HEK293 (cell line): ENCODE data around the gene ATAD1.

Experiments used
- BCL11A ChIP-seq: fragments of 450-650 bp; formaldehyde crosslinking; IDR thresholded peaks from 2 replicates; pipeline ENCODE4 v1.5.1; 2016; ENCODE audit warnings: low read depth, missing biosample characterization, missing genetic modification characterization
- BCL11B ChIP-seq: fragments of 450-650 bp; formaldehyde crosslinking; IDR thresholded peaks from 2 replicates; pipeline ENCODE4 v1.5.1; 2016; ENCODE audit warnings: low read depth, missing biosample characterization, missing genetic modification characterization
- EGR2 ChIP-seq: fragments of 450-650 bp; formaldehyde crosslinking; IDR thresholded peaks from 2 replicates; pipeline ENCODE4 v1.5.1; 2016; ENCODE audit warnings: low read depth, missing biosample characterization, missing genetic modification characterization
- GFI1B ChIP-seq: fragments of 450-650 bp; formaldehyde crosslinking; IDR thresholded peaks from 2 replicates; pipeline ENCODE4 v1.5.1; 2016; ENCODE audit warnings: missing biosample characterization, missing genetic modification characterization
- SP2 ChIP-seq: fragments of 450-650 bp; formaldehyde crosslinking; IDR thresholded peaks from 2 replicates; pipeline ENCODE4 v1.5.1; 2016; ENCODE audit warnings: missing biosample characterization, missing genetic modification characterization
- ZBTB11 ChIP-seq: fragments of 450-650 bp; formaldehyde crosslinking; conservative IDR thresholded peaks from 2 replicates; pipeline ENCODE4 v1.5.1; 2016; ENCODE audit warnings: low read depth, missing biosample characterization, missing genetic modification characterization
- ZEB2 ChIP-seq: fragments of 450-650 bp; formaldehyde crosslinking; IDR thresholded peaks from 2 replicates; pipeline ENCODE4 v1.5.1; 2016; ENCODE audit warnings: missing biosample characterization, missing genetic modification characterization
- ZNF121 ChIP-seq: fragments of 450-650 bp; formaldehyde crosslinking; IDR thresholded peaks from 2 replicates; pipeline ENCODE4 v1.5.1; 2016; ENCODE audit warnings: missing biosample characterization, missing genetic modification characterization
- ZNF169 ChIP-seq: fragments of 450-650 bp; formaldehyde crosslinking; IDR thresholded peaks from 2 replicates; pipeline ENCODE4 v1.5.1; 2016; ENCODE audit warnings: missing biosample characterization, missing genetic modification characterization
- ZNF19 ChIP-seq: fragments of 450-650 bp; formaldehyde crosslinking; IDR thresholded peaks from 2 replicates; pipeline ENCODE4; 2016; ENCODE audit warnings: missing biosample characterization, missing genetic modification characterization, low read depth
- ZNF221 ChIP-seq: fragments of 450-650 bp; formaldehyde crosslinking; IDR thresholded peaks from 2 replicates; pipeline ENCODE4 v1.5.1; 2017; ENCODE audit warnings: missing biosample characterization, missing genetic modification characterization, borderline replicate concordance
- ZNF248 ChIP-seq: fragments of 450-650 bp; formaldehyde crosslinking; IDR thresholded peaks from 2 replicates; pipeline ENCODE4 v1.5.1; 2017; ENCODE audit warnings: missing biosample characterization, missing genetic modification characterization
- ZNF366 ChIP-seq: fragments of 450-650 bp; formaldehyde crosslinking; conservative IDR thresholded peaks from 2 replicates; pipeline ENCODE4 v1.5.1; 2016; ENCODE audit warnings: missing biosample characterization, missing genetic modification characterization
- ZNF37A ChIP-seq: fragments of 450-650 bp; IDR thresholded peaks from 2 replicates; pipeline ENCODE4 v1.5.1; 2018; ENCODE audit warnings: missing biosample characterization, missing genetic modification characterization
- ZNF404 ChIP-seq: fragments of 450-650 bp; formaldehyde crosslinking; IDR thresholded peaks from 2 replicates; pipeline ENCODE4 v1.5.1; 2017; ENCODE audit warnings: missing biosample characterization, missing genetic modification characterization
- ZNF423 ChIP-seq: fragments of 450-650 bp; formaldehyde crosslinking; IDR thresholded peaks from 2 replicates; pipeline ENCODE4 v1.5.1; 2016; ENCODE audit warnings: missing biosample characterization, missing genetic modification characterization
- ZNF426 ChIP-seq: fragments of 450-650 bp; formaldehyde crosslinking; IDR thresholded peaks from 2 replicates; pipeline ENCODE4 v1.5.1; 2017; ENCODE audit warnings: missing biosample characterization, missing genetic modification characterization, mild to moderate bottlenecking, inconsistent platforms, moderate library complexity
- ZNF510 ChIP-seq: fragments of 450-650 bp; formaldehyde crosslinking; IDR thresholded peaks from 2 replicates; pipeline ENCODE4 v1.5.1; 2018; ENCODE audit warnings: mild to moderate bottlenecking, missing genetic modification characterization, missing biosample characterization; ENCODE audit not compliant: insufficient replicate concordance
- ZNF624 ChIP-seq: fragments of 450-650 bp; formaldehyde crosslinking; IDR thresholded peaks from 2 replicates; pipeline ENCODE4 v1.5.1; 2017; ENCODE audit warnings: missing biosample characterization, missing genetic modification characterization
- ZNF664 ChIP-seq: fragments of 450-650 bp; formaldehyde crosslinking; IDR thresholded peaks from 2 replicates; pipeline ENCODE4 v1.5.1; 2016; ENCODE audit warnings: missing biosample characterization, missing genetic modification characterization
- ZNF701 ChIP-seq: fragments of 450-650 bp; formaldehyde crosslinking; IDR thresholded peaks from 2 replicates; pipeline ENCODE4 v1.5.1; 2016; ENCODE audit warnings: missing biosample characterization, missing genetic modification characterization
- ZNF707 ChIP-seq: fragments of 450-650 bp; formaldehyde crosslinking; IDR thresholded peaks from 2 replicates; pipeline ENCODE4 v1.5.1; 2016; ENCODE audit warnings: missing biosample characterization, missing genetic modification characterization
- ZNF792 ChIP-seq: fragments of 450-650 bp; formaldehyde crosslinking; IDR thresholded peaks from 2 replicates; pipeline ENCODE4 v1.5.1; 2016; ENCODE audit warnings: missing biosample characterization, missing genetic modification characterization
- TF ChIP-seq, protein P1 (sequence below): fragments of 450-650 bp; formaldehyde crosslinking; IDR thresholded peaks from 2 replicates; pipeline ENCODE4 v1.5.1; 2016; ENCODE audit warnings: missing biosample characterization, missing genetic modification characterization
- TF ChIP-seq, protein P2 (sequence below): fragments of 450-650 bp; formaldehyde crosslinking; IDR thresholded peaks from 2 replicates; pipeline ENCODE4 v1.5.1; 2016; ENCODE audit warnings: missing biosample characterization, missing genetic modification characterization
- TF ChIP-seq, protein P3 (sequence below): fragments of 450-650 bp; formaldehyde crosslinking; IDR thresholded peaks from 2 replicates; pipeline ENCODE4 v1.5.1; 2016; ENCODE audit warnings: missing biosample characterization, missing genetic modification characterization
- TF ChIP-seq, protein P4 (sequence below): fragments of 450-650 bp; formaldehyde crosslinking; IDR thresholded peaks from 2 replicates; pipeline ENCODE4 v1.5.1; 2016; ENCODE audit warnings: missing biosample characterization, missing genetic modification characterization
- TF ChIP-seq, protein P5 (sequence below): fragments of 450-650 bp; formaldehyde crosslinking; IDR thresholded peaks from 2 replicates; pipeline ENCODE4 v1.5.1; 2016; ENCODE audit warnings: missing biosample characterization, missing genetic modification characterization

ATAD1 gene

DNA sequence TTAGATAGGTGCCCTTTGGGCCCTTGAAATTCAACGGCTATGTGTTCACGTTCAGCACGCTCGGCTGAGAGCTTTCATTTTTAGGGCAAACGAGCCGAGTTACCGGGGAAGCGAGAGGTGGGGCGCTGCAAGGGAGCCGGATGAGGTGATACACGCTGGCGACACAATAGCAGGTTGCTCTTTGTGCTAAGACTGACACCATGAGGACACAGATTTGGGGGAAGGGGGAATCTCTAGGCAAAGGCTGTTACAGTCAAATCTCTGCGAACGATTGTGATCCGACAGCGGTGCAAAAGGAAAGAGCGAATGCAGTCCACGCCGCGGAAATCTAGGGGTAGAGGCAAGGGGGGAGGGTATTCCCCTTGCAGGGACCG lies 44.6 kb upstream of the ATAD1 start (continued):
- no peak for TF ChIP-seq ZNF707 (tag by site-specific recombination)
- no peak for TF ChIP-seq ZNF248 (tag by site-specific recombination)
- TF ChIP-seq, protein P1, sequence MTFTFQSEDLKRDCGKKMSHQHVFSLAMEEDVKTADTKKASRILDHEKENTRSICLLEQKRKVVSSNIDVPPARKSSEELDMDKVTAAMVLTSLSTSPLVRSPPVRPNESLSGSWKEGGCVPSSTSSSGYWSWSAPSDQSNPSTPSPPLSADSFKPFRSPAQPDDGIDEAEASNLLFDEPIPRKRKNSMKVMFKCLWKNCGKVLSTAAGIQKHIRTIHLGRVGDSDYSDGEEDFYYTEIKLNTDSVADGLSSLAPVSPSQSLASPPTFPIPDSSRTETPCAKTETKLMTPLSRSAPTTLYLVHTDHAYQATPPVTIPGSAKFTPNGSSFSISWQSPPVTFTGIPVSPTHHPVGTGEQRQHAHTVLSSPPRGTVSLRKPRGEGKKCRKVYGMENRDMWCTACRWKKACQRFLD (tag by site-specific recombination), result no peak
- TF ChIP-seq EGR2, result no peak
- TF ChIP-seq ZNF19 (tag by site-specific recombination), result no peak
- no peak for TF ChIP-seq ZNF366 (tag by site-specific recombination)
- no peak for TF ChIP-seq ZNF701
- TF ChIP-seq, protein P2, sequence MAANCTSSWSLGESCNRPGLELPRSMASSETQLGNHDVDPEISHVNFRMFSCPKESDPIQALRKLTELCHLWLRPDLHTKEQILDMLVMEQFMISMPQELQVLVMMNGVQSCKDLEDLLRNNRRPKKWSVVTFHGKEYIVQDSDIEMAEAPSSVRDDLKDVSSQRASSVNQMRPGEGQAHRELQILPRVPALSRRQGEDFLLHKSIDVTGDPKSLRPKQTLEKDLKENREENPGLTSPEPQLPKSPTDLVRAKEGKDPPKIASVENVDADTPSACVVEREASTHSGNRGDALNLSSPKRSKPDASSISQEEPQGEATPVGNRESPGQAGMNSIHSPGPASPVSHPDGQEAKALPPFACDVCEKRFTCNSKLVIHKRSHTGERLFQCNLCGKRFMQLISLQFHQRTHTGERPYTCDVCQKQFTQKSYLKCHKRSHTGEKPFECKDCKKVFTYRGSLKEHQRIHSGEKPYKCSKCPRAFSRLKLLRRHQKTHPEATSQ (tag by site-specific recombination), result no peak
- no peak for TF ChIP-seq ZNF121 (tag by site-specific recombination)
- TF ChIP-seq BCL11A (tag by site-specific recombination), result no peak
- no peak for TF ChIP-seq SP2
- TF ChIP-seq, protein P3, sequence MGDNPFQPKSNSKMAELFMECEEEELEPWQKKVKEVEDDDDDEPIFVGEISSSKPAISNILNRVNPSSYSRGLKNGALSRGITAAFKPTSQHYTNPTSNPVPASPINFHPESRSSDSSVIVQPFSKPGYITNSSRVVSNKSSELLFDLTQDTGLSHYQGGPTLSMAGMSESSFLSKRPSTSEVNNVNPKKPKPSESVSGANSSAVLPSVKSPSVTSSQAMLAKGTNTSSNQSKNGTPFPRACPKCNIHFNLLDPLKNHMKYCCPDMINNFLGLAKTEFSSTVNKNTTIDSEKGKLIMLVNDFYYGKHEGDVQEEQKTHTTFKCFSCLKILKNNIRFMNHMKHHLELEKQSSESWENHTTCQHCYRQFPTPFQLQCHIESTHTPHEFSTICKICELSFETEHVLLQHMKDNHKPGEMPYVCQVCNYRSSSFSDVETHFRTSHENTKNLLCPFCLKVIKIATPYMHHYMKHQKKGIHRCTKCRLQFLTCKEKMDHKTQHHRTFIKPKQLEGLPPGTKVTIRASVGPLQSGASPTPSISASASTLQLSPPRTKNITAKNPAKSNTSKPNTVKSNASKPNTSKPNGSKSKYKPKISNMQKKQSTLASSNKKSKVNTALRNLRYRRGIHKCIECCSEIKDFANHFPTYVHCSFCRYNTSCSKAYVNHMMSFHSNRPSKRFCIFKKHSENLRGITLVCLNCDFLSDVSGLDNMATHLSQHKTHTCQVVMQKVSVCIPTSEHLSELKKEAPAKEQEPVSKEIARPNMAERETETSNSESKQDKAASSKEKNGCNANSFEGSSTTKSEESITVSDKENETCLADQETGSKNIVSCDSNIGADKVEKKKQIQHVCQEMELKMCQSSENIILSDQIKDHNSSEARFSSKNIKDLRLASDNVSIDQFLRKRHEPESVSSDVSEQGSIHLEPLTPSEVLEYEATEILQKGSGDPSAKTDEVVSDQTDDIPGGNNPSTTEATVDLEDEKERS (tag by site-specific recombination), result no peak
- TF ChIP-seq ZNF37A (tag by site-specific recombination), result no peak
- no peak for TF ChIP-seq ZNF169 (tag by site-specific recombination)
- no peak for TF ChIP-seq ZNF221 (tag by site-specific recombination)
- TF ChIP-seq ZNF624 (tag by site-specific recombination), result no peak
- TF ChIP-seq ZNF423 (tag by site-specific recombination), result no peak
- TF ChIP-seq, protein P4, sequence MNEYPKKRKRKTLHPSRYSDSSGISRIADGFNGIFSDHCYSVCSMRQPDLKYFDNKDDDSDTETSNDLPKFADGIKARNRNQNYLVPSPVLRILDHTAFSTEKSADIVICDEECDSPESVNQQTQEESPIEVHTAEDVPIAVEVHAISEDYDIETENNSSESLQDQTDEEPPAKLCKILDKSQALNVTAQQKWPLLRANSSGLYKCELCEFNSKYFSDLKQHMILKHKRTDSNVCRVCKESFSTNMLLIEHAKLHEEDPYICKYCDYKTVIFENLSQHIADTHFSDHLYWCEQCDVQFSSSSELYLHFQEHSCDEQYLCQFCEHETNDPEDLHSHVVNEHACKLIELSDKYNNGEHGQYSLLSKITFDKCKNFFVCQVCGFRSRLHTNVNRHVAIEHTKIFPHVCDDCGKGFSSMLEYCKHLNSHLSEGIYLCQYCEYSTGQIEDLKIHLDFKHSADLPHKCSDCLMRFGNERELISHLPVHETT (tag by site-specific recombination), result 0 out of 2 replicates have a peak, but pooled peaks have one; percentile 4
- TF ChIP-seq ZNF510, result no peak
- 0 out of 2 replicates have a peak, but pooled peaks have one; percentile 61 for TF ChIP-seq ZEB2 (tag by site-specific recombination)
- no peak for TF ChIP-seq BCL11B
- no peak for TF ChIP-seq ZNF404 (tag by site-specific recombination)
- TF ChIP-seq, protein P5, sequence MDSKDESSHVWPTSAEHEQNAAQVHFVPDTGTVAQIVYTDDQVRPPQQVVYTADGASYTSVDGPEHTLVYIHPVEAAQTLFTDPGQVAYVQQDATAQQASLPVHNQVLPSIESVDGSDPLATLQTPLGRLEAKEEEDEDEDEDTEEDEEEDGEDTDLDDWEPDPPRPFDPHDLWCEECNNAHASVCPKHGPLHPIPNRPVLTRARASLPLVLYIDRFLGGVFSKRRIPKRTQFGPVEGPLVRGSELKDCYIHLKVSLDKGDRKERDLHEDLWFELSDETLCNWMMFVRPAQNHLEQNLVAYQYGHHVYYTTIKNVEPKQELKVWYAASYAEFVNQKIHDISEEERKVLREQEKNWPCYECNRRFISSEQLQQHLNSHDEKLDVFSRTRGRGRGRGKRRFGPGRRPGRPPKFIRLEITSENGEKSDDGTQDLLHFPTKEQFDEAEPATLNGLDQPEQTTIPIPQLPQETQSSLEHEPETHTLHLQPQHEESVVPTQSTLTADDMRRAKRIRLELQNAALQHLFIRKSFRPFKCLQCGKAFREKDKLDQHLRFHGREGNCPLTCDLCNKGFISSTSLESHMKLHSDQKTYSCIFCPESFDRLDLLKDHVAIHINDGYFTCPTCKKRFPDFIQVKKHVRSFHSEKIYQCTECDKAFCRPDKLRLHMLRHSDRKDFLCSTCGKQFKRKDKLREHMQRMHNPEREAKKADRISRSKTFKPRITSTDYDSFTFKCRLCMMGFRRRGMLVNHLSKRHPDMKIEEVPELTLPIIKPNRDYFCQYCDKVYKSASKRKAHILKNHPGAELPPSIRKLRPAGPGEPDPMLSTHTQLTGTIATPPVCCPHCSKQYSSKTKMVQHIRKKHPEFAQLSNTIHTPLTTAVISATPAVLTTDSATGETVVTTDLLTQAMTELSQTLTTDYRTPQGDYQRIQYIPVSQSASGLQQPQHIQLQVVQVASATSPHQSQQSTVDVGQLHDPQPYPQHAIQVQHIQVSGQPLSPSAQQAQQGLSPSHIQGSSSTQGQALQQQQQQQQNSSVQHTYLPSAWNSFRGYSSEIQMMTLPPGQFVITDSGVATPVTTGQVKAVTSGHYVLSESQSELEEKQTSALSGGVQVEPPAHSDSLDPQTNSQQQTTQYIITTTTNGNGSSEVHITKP (tag by site-specific recombination), result no peak
- TF ChIP-seq ZNF664, result no peak
- no peak for TF ChIP-seq ZNF426 (tag by site-specific recombination)
- TF ChIP-seq GFI1B (tag by site-specific recombination), result 0 out of 2 replicates have a peak, but pooled peaks have one; percentile 23
- TF ChIP-seq ZBTB11, result peak; percentile 65; the same call in 1 of the 2 replicates
- TF ChIP-seq ZNF792 (tag by site-specific recombination), result 0 out of 2 replicates have a peak, but pooled peaks have one; percentile 5
